GM12875 (cell line): ENCODE results near the gene FAM210B.

Experiments used
- H3K4me3 ChIP-seq: one replicate; pipeline ENCODE4 v1.5.1; 2011; ENCODE audit warnings: low read depth, low read length, control low read depth
- TF ChIP-seq, protein P1 (sequence below): IDR thresholded peaks from 2 replicates; pipeline ENCODE4 v1.5.1; 2011; ENCODE audit warnings: low read depth, mild to moderate bottlenecking, control low read depth, inconsistent platforms, low read length, moderate library complexity, borderline replicate concordance; ENCODE audit not compliant: insufficient read depth

Gene FAM210B

DNA sequence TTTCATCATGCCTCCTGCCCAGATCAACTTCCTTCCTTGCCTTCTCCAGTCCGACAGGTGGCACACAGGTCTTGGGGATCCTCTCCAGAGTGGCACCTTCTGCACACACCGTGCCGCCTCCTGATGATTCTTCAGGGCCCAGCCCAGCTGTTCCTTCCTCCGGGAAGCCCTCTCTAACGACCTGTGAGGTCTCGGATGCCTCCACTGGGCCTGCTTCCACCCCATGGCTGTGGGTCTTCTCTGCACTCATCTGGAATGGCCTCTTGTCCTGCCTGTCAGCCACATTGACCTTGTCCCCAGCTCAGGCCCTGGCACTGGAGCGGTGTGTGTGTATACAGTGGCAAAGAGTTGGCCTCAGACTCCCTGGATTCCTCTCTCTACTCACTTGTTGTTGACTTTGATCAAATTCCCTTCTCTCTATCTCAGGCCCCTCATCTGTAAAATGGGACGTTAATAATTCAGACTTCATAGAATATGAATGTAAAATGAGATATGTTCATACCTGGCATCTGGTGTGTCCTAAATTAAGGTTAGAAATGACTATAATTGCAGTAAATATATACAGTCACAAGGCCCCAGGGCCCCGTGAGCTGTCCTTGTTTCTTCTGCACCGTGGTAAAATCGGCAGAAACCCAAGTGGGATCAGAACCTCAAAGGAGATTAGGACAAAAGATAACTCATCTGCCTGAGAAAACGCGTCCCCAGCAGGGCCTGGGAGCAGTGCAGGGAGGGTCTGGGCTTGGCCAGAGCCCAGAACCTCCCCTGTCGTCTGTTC is 1.5 kb downstream of the FAM210B start:
- no peak overlapping the region for H3K4me3 ChIP-seq

DNA sequence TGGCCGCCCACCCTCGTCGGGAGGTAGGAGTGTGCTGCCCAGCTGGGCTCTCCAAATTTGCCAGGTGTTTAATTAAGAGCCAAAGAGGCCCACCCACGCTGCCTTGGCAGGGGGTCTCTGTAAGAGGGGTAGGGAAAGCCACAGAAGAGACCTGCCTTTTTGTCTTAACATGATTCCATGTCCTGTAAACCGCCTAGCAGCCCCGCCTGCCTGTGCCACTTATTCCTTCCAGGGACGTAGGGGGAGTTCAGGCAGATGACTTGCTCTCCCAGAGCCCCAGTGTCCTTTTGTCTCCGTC is 2.1 kb downstream of the FAM210B start:
- no peak overlapping the region for H3K4me3 ChIP-seq

More for the DNA sequence above, 1.5 kb downstream of the FAM210B start:
- TF ChIP-seq, protein P1, sequence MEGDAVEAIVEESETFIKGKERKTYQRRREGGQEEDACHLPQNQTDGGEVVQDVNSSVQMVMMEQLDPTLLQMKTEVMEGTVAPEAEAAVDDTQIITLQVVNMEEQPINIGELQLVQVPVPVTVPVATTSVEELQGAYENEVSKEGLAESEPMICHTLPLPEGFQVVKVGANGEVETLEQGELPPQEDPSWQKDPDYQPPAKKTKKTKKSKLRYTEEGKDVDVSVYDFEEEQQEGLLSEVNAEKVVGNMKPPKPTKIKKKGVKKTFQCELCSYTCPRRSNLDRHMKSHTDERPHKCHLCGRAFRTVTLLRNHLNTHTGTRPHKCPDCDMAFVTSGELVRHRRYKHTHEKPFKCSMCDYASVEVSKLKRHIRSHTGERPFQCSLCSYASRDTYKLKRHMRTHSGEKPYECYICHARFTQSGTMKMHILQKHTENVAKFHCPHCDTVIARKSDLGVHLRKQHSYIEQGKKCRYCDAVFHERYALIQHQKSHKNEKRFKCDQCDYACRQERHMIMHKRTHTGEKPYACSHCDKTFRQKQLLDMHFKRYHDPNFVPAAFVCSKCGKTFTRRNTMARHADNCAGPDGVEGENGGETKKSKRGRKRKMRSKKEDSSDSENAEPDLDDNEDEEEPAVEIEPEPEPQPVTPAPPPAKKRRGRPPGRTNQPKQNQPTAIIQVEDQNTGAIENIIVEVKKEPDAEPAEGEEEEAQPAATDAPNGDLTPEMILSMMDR: no peak

DNA sequence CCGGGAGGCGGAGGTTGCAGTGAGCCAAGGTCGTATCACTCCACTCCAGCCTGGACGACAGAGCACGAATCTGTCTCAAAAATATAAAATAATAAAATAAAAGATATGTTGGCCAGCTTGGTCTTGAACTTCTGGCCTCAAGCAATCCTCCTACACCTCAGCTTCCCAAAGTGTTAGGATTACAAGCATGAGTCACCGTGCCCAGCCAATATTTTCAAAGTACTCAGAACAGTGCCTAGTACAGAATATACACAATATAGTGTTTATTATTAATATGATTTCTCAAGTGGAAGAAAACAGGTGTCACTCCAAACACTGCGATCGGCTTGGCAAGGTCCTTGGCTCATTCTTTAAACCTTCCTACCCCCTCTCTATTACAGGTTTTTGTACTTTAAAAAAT is 3.1 kb downstream of the FAM210B start:
- TF ChIP-seq, protein P1: no peak
- H3K4me3 ChIP-seq: no peak overlapping the region

More for the DNA sequence above, 2.1 kb downstream of the FAM210B start:
- TF ChIP-seq, protein P1: no peak

DNA sequence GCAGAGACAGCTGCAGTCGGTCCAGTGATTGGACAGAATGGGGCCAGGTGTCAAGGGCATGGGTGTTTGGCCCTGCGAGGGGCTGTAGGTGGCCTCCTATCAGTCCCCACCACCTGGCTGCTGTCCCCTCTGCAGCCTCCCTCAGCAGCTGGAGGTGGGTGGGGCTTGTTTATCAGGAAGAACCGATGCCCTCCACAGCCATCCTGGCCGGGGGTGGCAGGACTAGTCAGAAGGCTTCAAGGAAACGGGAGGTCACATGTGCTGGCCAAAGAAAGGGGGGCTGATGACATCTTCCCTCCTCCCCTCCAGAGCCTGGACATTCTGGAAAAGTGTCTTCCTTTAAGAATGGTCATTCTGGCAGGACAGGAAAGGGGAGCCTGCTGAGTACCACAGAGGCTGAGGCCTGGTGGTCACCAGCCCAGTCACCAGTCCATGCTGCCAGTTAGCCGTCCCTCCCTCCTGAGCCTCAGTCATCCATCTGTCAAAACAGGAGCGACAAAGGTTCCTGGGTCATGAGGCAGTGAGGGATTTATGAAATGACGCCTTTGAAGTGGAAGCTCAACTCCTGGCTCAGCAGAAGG is 4.1 kb downstream of the FAM210B start:
- TF ChIP-seq, protein P1: no peak
- H3K4me3 ChIP-seq: no peak overlapping the region

DNA sequence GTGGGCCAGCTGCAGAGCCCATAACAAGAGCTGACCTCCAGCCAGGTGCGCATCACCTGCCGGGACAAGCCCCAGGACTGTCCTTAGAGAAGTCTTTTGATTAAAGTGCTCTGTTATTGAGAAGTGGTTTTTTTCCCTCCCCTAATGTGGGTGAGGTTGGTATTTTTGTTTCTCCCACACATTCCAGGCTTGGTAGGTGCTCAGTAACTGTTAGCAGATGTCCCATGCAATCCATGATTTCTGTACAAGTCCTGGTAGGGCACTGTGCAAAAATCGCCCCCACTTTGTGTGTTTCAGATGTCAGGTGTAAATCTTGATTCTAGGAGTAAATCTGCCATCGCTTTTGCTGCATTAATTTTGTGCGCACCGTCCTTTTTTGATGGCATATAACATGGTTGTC is 4.7 kb downstream of the FAM210B start:
- H3K4me3 ChIP-seq: no peak overlapping the region
- TF ChIP-seq, protein P1: no peak

DNA sequence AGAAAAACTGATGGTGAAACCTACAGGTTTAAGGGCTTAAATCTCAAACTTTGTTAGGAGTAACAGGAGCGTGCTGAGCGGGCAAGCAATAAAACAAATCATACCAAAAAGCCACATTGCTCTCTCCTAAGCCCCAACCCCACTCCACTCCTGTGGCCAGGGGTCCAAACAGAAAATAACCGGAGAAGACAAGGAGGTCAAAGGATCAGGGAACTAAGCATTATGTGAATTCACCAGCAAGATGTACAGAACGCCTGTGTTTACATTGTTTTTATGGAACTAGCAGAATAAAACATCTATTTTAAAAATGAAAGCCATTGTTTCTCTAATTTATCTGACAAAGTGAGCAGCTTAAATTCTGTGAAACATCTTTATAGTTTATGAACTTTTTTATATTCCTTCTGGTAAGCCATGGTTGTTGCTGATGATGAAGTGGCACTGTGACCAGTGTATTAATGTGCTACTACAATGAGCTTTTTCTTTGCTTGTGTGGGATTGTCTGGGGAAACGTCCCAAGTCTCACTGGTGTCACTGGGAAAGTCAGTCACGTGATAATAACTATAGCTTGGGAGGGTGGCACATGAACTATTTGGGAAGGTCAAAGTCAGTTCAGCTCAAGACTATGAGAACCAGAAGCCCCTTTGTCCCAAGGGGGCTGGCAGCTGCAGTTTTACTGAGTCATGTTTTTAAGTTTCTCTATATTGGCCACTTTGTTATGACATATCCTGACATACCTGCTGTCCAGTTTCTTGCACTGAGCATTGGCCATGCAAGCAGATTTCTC is 9.8 kb downstream of the FAM210B start:
- H3K4me3 ChIP-seq: no peak overlapping the region
- TF ChIP-seq, protein P1: no peak
